Esophagus squamous epithelium (tissue), 5 donors: ENCODE measurements around the gene ZNF710. TPM values are rescaled to one million over a fixed set of nuclear protein-coding genes. Genes with fewer than 3 reads are reported as not detected.

Source experiments
- DNase-seq: peaks from one replicate; lab custom pipeline; 2025; lab: John Stamatoyannopoulos, UW
- H3K27ac ChIP-seq, 4 donors: fragments of 200-600 bp; sonication (generic); one replicate each; pipeline ENCODE4 v1.5.1; 2016 to 2019; ENCODE audit warnings: mild to moderate bottlenecking in 1 of 4
- H3K27me3 ChIP-seq, 4 donors: fragments of 200-600 bp; sonication (generic); 1 replicate in 3 of 4; 2 replicates in 1 of 4; pipeline versions ENCODE4 v1.5.1 to v1.6.0; 2017 to 2021; ENCODE audit warnings: antibody characterized with exemption in 1 of 4
- H3K36me3 ChIP-seq, 3 donors: fragments of 200-600 bp; sonication (generic); one replicate each; pipeline ENCODE4 v1.5.1; 2016 to 2019
- H3K4me1 ChIP-seq, 3 donors: fragments of 200-600 bp; sonication (generic); one replicate each; pipeline ENCODE4 v1.5.1; 2017 to 2019
- H3K4me3 ChIP-seq, 4 donors: fragments of 200-600 bp; sonication (generic); 1 replicate in 3 of 4; 2 replicates in 1 of 4; pipeline ENCODE4 v1.5.1; 2016 to 2019; ENCODE audit warnings: mild to moderate bottlenecking in 2 of 4, moderate library complexity in 1 of 4
- H3K9me3 ChIP-seq, 3 donors: fragments of 200-600 bp; sonication (generic); one replicate each; pipeline ENCODE4 v1.5.1; 2016 to 2019
- CTCF ChIP-seq, 6 experiments: fragments of 450-650 bp in 4 of 6; fragments of 200-600 bp in 2 of 6; sonication (generic) in 2 of 6; IDR thresholded peaks; one replicate each; pipeline ENCODE4 v1.5.1; 2016 to 2019; ENCODE audit warnings: antibody characterized with exemption in 6 of 6, mild to moderate bottlenecking in 4 of 6, moderate library complexity in 4 of 6
- POLR2A ChIP-seq, 4 donors: fragments of 450-650 bp; IDR thresholded peaks; one replicate each; pipeline ENCODE4 v1.6.1; 2017; ENCODE audit warnings: antibody characterized with exemption in 4 of 4, mild to moderate bottlenecking in 4 of 4, moderate library complexity in 3 of 4
- WGBS, 2 donors: methylation state at CpG; one replicate each; pipeline ENCODE4 v1.1.5; 2018; 5-methylcytosine and 5-hydroxymethylcytosine counted together
- intact Hi-C: fragments of 100-400 bp; cut with DNase I; formaldehyde crosslinking; loops from one replicate; pipeline ENCODE4 v1.15.0; 2022
- total RNA-seq, 4 donors: library from RNA; depleted of rRNA; stranded (reverse); fragments of >200 nt; gene quantifications; one replicate each; pipeline ENCODE4 v1.1.0, GENCODE V29; 2016
- donor health status: DM: yes; HTN: yes; CAD: no.

The ZNF710 gene
- total RNA-seq, 4 donors from 2014 or later: 15.1 to 27.4 (median 21.4) TPM

DNA sequence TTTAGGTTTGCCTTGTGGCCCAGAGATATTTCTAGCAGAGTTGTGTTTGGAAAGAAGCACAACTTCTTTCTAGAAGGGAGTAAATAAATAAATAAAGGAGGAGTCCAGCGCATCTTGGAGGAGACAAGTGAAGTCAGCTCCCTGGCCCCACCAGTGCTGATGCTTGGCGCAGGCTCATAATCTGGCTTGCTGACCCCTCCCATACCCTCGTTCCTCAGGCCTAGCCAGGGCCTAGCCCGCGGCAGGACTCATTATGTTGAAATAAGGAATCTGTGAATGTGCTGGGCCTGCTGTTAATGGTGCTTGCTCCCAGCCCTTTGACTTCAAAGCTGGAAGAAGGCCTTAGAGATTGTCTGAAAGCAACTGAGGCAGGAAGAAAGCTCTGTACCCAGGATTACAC lies 3.1 kb downstream of the ZNF710 start:
- H3K36me3 ChIP-seq: no peaks in the 10 kb centered on the region
- peak overlapping the region in 3 of 4 donors; percentile 10 to 64 (median 41) for H3K4me3 ChIP-seq
- DNase-seq: no peak
- intact Hi-C loops: loop anchor here (10.0 kb wide), 1 partner anchor 71 kb away; no protein-coding TSS in a partner anchor
- H3K27me3 ChIP-seq: no peaks in the 10 kb centered on the region
- H3K4me1 ChIP-seq: peaks cover 48 to 87% (median 50%) of the 10 kb centered on the region in 3 donors
- TF ChIP-seq POLR2A (IDR thresholded peaks at IDR 0.05) (no peak), CTCF (IDR thresholded peaks at IDR 0.05) (peak in 1 of 6 experiments; percentile 4)
- peak overlapping the region; percentile 89 to 97 (median 92) for H3K27ac ChIP-seq
- 56 to 80% methylated on average over 1 to 5 of the region's 5 CpGs for WGBS, 2 donors
- no peaks in the 10 kb centered on the region for H3K9me3 ChIP-seq

GRCh38 chr15:90004671-90005070 lies 3.5 kb downstream of the ZNF710 start:
- WGBS, 2 donors: 31 to 45% methylated on average over 8 of the region's 8 CpGs
- intact Hi-C loops: loop anchor here (10.0 kb wide), 1 partner anchor 70 kb away; no protein-coding TSS in a partner anchor
- Histone ChIP-seq H3K4me1 (peaks cover 44 to 87% (median 46%) of the 10 kb centered on the region in 3 donors), H3K4me3 (peak overlapping the region in 3 of 4 donors; percentile 10 to 64 (median 41)), H3K27ac (peak overlapping the region; percentile 89 to 97 (median 92)), H3K36me3 (no peaks in the 10 kb centered on the region), H3K27me3 (no peaks in the 10 kb centered on the region), H3K9me3 (no peaks in the 10 kb centered on the region)
- TF ChIP-seq POLR2A (IDR thresholded peaks at IDR 0.05) (peak in 2 of 4 donors; percentile 16 to 51), CTCF (IDR thresholded peaks at IDR 0.05) (no peak)
- no peak for DNase-seq

- DNase-seq: no peak
- Histone ChIP-seq H3K4me3 (no peak overlapping the region), H3K27me3 (no peaks in the 10 kb centered on the region), H3K36me3 (peaks cover 0 to 5% (median 0%) of the 10 kb centered on the region in 3 donors), H3K9me3 (peaks cover 0 to 5% (median under 1%) of the 10 kb centered on the region in 3 donors), H3K27ac (peak overlapping the region; percentile 89 to 97 (median 92)), H3K4me1 (peaks cover 36 to 76% (median 39%) of the 10 kb centered on the region in 3 donors)
- intact Hi-C loops: loop anchor here (10.0 kb wide), 1 partner anchor 68 kb away; no protein-coding TSS in a partner anchor
- no peak for TF ChIP-seq CTCF (IDR thresholded peaks at IDR 0.05)
- TF ChIP-seq POLR2A (IDR thresholded peaks at IDR 0.05): no peak
- WGBS, 2 donors: 55 to 97% methylated on average over 1 to 4 of the region's 4 CpGs
Observed at GRCh38 chr15:90006217-90007075, 5.3 kb downstream of the ZNF710 start.

- Histone ChIP-seq H3K36me3 (peaks cover 0 to 6% (median 0%) of the 10 kb centered on the region in 3 donors), H3K27me3 (no peaks in the 10 kb centered on the region), H3K9me3 (peaks cover 0 to 12% (median 7%) of the 10 kb centered on the region in 3 donors), H3K27ac (peak overlapping the region in 1 of 4 donors; percentile 89), H3K4me3 (no peak overlapping the region), H3K4me1 (peaks cover 36 to 76% (median 39%) of the 10 kb centered on the region in 3 donors)
- no peak for DNase-seq
- intact Hi-C loops: loop anchor here (10.0 kb wide), 1 partner anchor 68 kb away; no protein-coding TSS in a partner anchor
- WGBS, 2 donors: 77 to 82% methylated on average over 4 of the region's 4 CpGs
- no peak for TF ChIP-seq CTCF (IDR thresholded peaks at IDR 0.05)
- no peak for TF ChIP-seq POLR2A (IDR thresholded peaks at IDR 0.05)
Observed at GRCh38 chr15:90007076-90007460, 5.9 kb downstream of the ZNF710 start.
